Measurements from ENCODE around the gene ANKS1B.
"Not testable (repeated sequence)": the region's sequence is repeated elsewhere in the genome, so short reads cannot be mapped to it uniquely, and the experiment has no call there.

Gene ANKS1B

DNA sequence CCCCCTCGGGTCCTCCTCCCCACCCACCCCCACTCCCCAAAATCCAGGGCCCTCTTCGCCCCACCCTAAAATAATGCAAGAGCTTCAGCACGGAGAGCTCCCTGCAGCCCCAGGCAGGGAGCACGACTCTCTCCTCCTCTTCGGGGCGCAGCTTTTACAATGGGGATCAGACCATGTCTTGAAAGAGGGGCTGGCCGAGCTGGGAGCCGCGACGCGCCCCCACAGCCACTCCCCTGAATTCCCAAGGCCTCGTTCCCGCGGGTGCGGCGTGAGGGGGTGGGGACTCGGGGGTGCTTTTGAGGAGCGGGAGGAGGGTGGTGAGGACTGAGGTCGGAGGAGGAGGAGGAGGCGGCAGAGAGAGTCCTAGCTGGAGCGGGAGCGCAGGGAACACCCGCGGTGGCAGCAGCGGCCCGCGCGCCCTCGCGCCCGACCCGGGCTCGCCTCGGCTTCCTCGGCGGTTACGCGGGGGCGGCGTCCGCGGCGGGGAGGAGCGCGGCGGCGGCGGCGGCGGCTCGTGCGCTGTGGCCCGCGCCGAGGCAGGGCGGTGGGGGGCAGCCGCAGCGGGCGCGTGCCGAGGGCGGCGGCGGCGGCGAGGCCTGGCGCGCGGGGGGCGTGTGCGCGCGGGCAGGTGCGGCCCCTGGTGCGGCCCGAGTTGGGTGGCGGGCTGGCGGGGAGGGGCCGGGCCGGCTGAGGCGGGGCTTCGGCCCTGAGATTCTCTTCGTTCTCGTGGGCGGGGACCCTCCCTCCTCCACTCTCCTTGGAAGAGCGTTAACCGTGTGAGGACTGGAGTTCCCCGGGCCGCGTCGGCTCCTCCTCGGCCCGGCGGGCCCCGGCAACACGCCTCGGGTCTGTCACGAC, at the start of gene ANKS1B:
Gene ANKS1B (minus strand): TSS at position 666 of the 858 bp plus-strand sequence. CDS start 699 bp downstream, outside the sequence.
- peak; percentile 25 to 27 for DNase-seq

- DNase-seq: no peak
These were observed 47.1 kb upstream of the ANKS1B start for GRCh38 chr12:100031836-100032235.

- DNase-seq: no peak
These were observed 42.9 kb upstream of the ANKS1B start for GRCh38 chr12:100027671-100028070.

DNA sequence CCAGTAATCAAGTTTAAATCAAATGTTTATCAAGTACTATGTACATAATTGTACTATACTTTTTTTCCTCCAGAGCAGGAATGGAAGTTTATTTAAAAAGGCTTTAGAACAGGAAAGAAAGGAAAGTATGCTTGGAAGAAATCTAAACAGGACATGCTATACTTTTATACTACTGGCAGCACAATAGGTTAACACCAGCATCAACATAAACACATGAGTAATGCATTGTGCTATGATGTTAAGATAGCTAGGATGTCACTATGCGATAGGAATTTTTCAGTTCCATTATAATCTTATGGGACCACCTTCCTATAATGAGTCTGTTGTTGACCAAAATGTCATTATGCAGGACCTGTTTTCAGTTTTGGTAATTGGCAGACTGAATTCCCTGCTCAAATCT, 41.5 kb upstream of the ANKS1B start:
- DNase-seq: no peak

- no peak for DNase-seq
These were observed 40.3 kb upstream of the ANKS1B start for GRCh38 chr12:100024974-100025555.

- DNase-seq: no peak
These were observed 35.6 kb upstream of the ANKS1B start for GRCh38 chr12:100020370-100020769.

- DNase-seq: no peak
These were observed 32.3 kb upstream of the ANKS1B start for GRCh38 chr12:100017056-100017455.

DNA sequence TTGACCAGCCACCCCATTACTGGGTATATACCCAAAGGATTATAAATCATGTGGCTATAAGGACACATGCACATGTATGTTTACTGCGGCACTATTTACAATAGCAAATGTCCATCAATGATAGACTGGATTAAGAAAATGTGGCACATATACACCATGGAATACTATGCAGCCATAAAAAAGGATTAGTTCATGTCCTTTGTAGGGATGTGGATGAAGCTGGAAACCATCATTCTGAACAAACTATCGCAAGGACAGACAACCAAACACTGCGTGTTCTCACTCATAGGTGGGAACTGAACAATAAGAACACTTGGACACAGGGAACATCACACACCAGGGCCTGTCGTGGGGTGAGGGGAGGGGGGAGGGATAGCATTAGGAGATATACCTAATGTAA, 31.6 kb upstream of the ANKS1B start:
- DNase-seq: not testable (repeated sequence)

DNA sequence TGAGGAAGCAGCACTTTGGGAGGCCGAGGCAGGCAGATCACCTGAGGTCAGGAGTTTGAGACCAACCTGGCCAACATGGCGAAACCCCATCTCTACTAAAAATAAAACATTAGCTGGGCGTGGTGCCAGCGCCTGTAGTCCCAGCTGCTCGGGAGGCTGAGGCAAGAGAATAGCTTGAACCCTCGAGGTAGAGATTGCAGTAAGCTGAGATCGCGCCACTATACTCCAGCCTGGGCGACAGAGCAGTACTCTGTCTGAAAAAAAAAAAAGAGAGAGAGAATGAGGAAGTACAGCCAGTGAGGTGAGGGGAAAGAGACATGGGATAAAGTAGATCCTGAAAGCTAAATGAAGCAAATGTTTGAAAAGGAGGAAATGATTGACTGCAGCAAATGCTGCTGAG, 21.1 kb upstream of the ANKS1B start:
- not testable (repeated sequence) for DNase-seq

DNA sequence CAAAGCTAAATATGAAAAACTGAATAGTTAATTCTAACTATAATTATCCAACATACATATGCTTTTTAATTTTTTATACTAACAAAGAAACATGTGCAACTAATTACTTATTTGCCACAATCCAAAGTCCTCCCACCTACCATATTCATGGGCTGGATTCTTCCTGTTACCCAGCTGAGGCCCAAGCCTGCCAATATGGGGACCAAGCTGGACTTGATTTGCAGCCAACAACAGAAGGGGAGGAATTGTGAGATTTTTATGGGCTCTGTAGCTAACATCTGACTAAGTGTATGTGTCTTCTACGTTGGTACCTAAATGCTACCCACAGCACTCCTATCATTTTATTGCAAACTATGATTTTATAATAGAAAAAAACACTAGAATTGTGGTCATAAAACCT, 13.1 kb upstream of the ANKS1B start:
- DNase-seq: no peak

DNA sequence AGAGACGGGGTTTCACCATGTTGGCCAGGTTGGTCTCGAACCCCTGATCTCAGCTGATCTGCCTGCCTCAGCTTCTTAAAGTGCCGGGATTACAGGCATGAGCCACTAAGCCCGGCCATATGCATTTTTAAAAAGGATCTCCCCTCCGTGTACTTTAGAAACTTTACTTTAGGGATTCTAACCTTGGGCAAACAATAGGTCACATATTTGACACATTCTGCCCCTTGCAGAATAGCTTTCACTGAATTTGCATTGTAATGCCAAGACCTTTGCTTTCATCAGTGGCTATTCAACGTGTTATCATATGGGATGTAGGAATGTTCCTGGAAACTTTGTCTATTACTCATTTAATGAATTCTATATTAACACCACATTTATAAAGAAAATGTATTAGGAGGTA, 11.4 kb upstream of the ANKS1B start:
- DNase-seq: no peak

- DNase-seq: no peak
These were observed 895 bp upstream of the ANKS1B start for GRCh38 chr12:99985631-99986030.

GRCh38 chr12:99985129-99985570, 414 bp upstream of the ANKS1B start:
- DNase-seq: no peak

DNA sequence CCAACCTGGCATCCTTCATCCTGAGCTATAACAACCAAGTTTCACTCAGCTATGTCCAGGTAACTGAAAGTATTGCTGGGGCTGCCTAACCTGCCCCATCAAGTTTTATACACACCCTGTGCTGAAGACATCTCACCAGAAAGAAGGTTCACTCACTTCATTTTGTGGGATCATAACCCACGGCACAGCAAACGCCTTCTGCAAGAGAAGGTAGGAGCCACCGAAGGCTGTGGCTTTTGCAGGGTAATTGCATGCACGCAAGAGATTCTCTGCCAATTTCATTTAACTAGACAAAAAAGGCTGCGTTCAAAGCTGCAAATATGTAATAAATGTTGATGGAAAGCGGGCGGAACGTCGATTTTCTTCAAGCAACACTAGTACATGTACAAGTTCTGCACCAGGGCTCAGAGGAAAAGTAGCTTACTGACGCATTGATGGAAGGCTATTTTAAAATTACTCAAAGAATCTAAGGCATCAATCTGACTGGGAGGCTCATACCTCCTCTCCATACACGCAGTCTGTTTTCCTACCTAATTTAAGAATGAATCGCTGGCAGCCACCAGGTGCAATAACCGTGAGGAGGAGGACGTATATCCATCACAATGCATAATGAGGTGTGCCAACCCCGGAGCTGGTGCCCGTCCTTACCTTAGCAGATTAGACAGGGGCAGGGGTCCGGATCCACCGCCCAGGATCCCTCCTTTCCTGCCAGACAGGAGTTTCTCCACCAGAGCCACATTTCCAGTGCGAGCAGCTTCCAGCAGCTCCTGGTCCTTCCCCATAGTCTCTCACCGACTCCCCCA, 1.1 kb downstream of the ANKS1B start:
- no peak for DNase-seq

DNA sequence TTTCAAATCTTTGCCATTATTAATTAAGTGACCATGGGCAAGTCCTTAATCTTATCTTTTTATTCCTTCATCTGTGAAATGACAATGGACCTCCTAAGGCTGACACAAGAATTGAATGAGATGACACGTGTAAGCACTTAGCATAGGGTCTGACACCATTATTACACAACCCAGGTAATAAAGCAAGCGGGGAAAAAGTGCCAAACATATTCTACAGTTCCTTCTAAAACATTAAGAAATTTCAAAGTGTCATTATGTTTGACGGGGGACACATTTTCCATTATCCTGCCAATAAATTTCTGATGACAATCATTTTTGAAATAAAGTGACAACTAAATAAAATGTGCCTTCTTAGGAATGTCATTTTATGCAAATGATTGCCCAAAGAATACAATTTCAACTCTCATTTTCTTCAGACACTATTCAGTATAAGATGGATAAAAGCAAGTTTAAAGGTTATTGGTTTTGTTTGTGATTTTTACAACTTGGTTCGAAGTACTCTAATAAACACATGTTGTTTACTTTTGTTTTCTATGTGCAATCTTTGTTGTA, 3.0 kb downstream of the ANKS1B start:
- DNase-seq: no peak

DNA sequence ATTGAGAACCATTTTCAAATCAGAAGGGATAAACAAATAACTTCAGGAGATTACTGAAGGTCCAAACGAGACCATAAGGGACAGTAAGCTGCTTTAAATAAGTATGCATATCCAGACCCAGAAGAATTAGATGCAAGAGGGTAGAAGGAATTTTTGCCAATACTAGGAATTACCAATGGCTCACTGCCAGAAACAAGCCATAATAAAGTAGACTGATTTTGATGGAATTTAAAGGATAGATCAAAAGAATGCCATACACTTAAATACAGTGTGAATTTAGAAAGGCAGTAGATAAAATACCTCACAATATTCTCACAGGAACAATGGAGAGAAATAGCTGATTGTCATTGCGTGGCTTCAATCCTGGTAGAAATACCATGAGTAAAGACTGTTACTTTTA, 5.3 kb downstream of the ANKS1B start:
- no peak for DNase-seq

- no peak for DNase-seq
These were observed 6.6 kb downstream of the ANKS1B start for GRCh38 chr12:99978152-99978551.

- DNase-seq: no peak
These were observed 7.2 kb downstream of the ANKS1B start for GRCh38 chr12:99977550-99977949.

DNA sequence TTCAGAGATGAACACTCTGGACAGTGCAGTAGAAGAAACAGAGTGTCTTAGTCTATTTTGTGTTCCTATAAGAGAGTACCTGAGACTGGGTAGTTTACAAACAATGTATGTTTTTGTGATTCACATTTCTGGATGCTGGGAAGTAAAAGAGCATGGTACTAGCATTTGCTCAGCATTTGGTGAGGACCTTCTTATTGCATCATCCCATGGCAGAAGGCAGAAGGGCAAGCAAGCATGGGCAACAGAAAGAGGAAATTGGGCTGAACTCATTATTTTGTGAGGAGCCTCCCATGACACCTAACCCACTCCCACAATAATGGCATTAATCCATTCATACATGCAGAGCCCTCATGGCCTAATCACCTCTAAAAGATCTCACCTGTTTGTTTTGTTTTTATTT, 8.0 kb downstream of the ANKS1B start:
- DNase-seq: no peak

- no peak for DNase-seq
These were observed 9.4 kb downstream of the ANKS1B start for GRCh38 chr12:99975321-99975720.

DNA sequence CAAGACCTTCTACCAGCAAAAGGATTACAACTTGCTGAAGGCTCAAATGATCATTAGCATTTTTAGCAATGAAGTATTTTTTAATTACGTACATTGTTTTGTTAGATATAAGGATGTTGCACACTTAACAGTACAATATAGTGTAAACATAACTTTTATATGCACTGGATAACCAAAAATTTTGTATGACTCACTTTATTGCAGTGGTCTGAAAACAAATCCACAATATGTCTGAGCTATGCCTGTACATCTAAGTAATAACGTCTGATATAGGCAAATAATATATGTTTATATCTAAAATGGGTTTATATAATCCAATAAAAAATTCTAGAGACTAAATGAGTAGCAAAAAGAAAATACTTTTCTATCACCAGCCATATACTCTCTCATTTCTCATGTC, 10.6 kb downstream of the ANKS1B start:
- DNase-seq: no peak

DNA sequence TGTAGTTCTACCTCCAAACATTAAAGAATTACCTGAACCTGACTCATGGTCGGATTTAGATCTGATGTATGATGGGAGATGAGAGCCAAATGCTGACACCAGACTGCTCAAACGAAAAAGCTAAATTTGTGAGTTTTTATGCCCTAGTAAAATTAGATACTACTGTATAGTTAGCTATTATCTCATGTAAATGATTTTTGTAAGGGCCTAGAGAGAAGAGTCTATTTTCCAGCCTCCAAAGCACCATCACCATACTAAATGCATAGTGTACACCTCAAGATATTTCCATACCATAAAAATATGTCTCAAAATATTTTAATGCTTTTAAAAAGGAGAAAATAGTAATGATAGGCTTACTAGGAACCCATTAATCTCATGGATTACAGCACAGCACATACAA, 18.3 kb downstream of the ANKS1B start:
- no peak for DNase-seq

DNA sequence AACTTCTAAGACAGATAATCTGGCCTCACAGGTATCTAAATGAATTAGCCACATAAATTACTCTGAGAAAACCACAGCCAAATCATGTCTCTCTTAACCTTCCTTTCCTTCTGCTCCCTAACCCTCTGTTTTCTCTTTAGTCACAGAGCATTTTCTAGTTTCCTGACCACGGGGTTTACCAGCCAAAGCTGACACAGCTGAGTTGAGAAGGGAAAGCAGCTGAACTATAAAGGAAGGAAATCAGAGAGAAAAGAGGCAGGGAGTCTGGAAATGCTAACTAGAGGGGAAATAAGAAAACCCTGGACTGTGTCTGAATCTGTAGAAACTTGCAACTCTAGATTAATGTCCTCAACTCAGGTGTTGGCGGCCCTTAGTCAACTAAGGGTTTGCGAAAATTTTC, 24.4 kb downstream of the ANKS1B start:
- no peak for DNase-seq
